IMR-90 (cell line): ENCODE measurements around the gene PDGFC.
A peak's percentile ranks its signal among the peaks of the same experiment; 100 is the strongest.

Source experiments
- CEBPB ChIP-seq: IDR thresholded peaks from 2 replicates; pipeline ENCODE4 v1.6.1; 2012; ENCODE audit warnings: low read depth, low read length, improper control_type of control experiment
- CTCF ChIP-seq: conservative IDR thresholded peaks from 2 replicates; pipeline ENCODE4 v1.5.1; 2012; ENCODE audit warnings: mild to moderate bottlenecking, low read depth, low read length, improper control_type of control experiment
- MAZ ChIP-seq: IDR thresholded peaks from 2 replicates; pipeline ENCODE4 v1.6.1; 2012; ENCODE audit warnings: low read depth, mild to moderate bottlenecking, low read length, improper control_type of control experiment, moderate library complexity, borderline replicate concordance
- POLR2A ChIP-seq: IDR thresholded peaks from 2 replicates; pipeline ENCODE4 v1.6.1; 2012; ENCODE audit warnings: mild to moderate bottlenecking, low read depth, low read length
- RAD21 ChIP-seq: IDR thresholded peaks from 2 replicates; pipeline ENCODE4 v1.6.1; 2012; ENCODE audit warnings: low read length, improper control_type of control experiment

GRCh38 chr4:157014621-157015591 lies 43.3 kb upstream of the PDGFC start:
- no peak for TF ChIP-seq POLR2A
- TF ChIP-seq CTCF = 0 out of 2 replicates have a peak, but pooled peaks have one; percentile 4
- TF ChIP-seq CEBPB = 0 out of 2 replicates have a peak, but pooled peaks have one; percentile 42
- TF ChIP-seq RAD21 = peak; percentile 26; the same call in 1 of the 2 replicates
- no peak for TF ChIP-seq MAZ
